Gastrocnemius medialis (tissue), 4 donors: Measurements from ENCODE around the gene TTLL8.

Experiments used
- CTCF ChIP-seq, 5 experiments: fragments of 450-650 bp in 3 of 5; fragments of 200-600 bp in 2 of 5; sonication (generic) in 2 of 5; IDR thresholded peaks in 4 of 5; conservative IDR thresholded peaks in 1 of 5; 1 replicate in 4 of 5; 2 replicates in 1 of 5; pipeline ENCODE4 v1.5.1; 2016 to 2019; ENCODE audit warnings: antibody characterized with exemption in 5 of 5, mild to moderate bottlenecking in 3 of 5, moderate library complexity in 3 of 5
- POLR2A ChIP-seq, 2 donors: fragments of 450-650 bp; IDR thresholded peaks; one replicate each; pipeline ENCODE4 v1.6.1; 2017; ENCODE audit warnings: antibody characterized with exemption in 2 of 2, mild to moderate bottlenecking in 2 of 2, moderate library complexity in 2 of 2

GRCh38 chr22:49998718-49999062, 59.4 kb downstream of the TTLL8 start:
- TF ChIP-seq CTCF (IDR thresholded peaks at IDR 0.05 in 4 of 5, conservative IDR thresholded peaks at IDR 0.05 in 1 of 5) (no peak), POLR2A (IDR thresholded peaks at IDR 0.05) (no peak)
